ENCODE data around the gene BBS9.

DNA sequence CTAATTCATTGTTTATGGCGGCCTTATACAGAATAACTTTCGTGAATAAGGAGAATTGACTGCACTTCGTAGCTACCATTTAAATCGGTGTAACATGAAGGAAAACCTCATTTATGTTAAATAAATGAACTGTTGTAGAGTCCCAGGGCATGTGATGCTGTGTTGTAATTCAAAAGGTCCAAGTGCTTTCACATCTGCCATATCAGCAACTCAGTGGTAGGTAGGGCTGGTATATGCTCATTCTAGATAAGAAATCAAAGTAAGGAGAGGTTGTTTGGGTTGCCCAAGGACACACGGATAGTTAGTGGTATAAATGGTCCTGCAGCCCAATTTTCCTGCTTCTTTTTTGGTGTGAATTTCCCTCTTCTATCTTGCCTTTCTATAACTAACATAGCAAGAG, 15.8 kb downstream of the BBS9 start:
- TF ChIP-seq, protein P1, sequence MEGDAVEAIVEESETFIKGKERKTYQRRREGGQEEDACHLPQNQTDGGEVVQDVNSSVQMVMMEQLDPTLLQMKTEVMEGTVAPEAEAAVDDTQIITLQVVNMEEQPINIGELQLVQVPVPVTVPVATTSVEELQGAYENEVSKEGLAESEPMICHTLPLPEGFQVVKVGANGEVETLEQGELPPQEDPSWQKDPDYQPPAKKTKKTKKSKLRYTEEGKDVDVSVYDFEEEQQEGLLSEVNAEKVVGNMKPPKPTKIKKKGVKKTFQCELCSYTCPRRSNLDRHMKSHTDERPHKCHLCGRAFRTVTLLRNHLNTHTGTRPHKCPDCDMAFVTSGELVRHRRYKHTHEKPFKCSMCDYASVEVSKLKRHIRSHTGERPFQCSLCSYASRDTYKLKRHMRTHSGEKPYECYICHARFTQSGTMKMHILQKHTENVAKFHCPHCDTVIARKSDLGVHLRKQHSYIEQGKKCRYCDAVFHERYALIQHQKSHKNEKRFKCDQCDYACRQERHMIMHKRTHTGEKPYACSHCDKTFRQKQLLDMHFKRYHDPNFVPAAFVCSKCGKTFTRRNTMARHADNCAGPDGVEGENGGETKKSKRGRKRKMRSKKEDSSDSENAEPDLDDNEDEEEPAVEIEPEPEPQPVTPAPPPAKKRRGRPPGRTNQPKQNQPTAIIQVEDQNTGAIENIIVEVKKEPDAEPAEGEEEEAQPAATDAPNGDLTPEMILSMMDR (IDR thresholded peaks at IDR 0.05) = no peak
- no peak for TF ChIP-seq ZFX (IDR thresholded peaks at IDR 0.05; ENCODE audit: borderline replicate concordance)
